ENCODE data around the gene ZNF691.

Gene ZNF691

DNA sequence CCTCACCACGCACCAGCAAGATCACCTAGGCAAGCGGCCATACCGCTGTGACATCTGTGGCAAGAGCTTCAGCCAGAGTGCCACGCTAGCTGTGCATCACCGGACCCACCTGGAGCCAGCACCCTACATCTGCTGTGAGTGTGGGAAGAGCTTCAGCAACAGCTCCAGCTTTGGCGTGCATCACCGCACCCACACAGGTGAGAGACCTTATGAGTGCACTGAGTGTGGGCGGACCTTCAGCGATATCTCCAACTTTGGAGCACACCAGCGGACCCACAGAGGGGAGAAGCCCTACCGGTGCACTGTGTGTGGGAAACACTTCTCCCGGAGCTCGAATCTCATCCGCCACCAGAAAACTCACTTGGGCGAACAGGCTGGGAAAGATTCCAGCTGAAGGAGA, 5.0 kb downstream of the ZNF691 start:
- no peaks in the 10 kb centered on the region for H3K9me3 ChIP-seq (ENCODE audit: insufficient read depth, low read depth, low read length)
- no peaks in the 10 kb centered on the region for H3K9me2 ChIP-seq (replicated peaks; ENCODE audit: low read depth, low read length)
- H3K4me1 ChIP-seq (ENCODE audit: insufficient read depth, low read length, poor library complexity, severe bottlenecking), result peaks cover 22% of the 10 kb centered on the region
- TF ChIP-seq, protein P1, sequence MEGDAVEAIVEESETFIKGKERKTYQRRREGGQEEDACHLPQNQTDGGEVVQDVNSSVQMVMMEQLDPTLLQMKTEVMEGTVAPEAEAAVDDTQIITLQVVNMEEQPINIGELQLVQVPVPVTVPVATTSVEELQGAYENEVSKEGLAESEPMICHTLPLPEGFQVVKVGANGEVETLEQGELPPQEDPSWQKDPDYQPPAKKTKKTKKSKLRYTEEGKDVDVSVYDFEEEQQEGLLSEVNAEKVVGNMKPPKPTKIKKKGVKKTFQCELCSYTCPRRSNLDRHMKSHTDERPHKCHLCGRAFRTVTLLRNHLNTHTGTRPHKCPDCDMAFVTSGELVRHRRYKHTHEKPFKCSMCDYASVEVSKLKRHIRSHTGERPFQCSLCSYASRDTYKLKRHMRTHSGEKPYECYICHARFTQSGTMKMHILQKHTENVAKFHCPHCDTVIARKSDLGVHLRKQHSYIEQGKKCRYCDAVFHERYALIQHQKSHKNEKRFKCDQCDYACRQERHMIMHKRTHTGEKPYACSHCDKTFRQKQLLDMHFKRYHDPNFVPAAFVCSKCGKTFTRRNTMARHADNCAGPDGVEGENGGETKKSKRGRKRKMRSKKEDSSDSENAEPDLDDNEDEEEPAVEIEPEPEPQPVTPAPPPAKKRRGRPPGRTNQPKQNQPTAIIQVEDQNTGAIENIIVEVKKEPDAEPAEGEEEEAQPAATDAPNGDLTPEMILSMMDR (conservative IDR thresholded peaks at IDR 0.05; ENCODE audit: low read length), result no peak
- no peak for TF ChIP-seq EZH2phosphoT487 (IDR thresholded peaks at IDR 0.05; ENCODE audit: borderline replicate concordance)
- H3K9ac ChIP-seq (ENCODE audit: low read depth, low read length, poor library complexity, severe bottlenecking), result no peak overlapping the region
- no peak overlapping the region for H2AFZ ChIP-seq (ENCODE audit: low read length)
- H4K20me1 ChIP-seq (ENCODE audit: insufficient read depth, low read length, poor library complexity, severe bottlenecking), result peaks cover 18% of the 10 kb centered on the region
- peaks cover 28% of the 10 kb centered on the region for H3K79me2 ChIP-seq (ENCODE audit: insufficient read depth, low read length)
- H3K27me3 ChIP-seq (ENCODE audit: insufficient read depth, low read length, poor library complexity, severe bottlenecking), result no peaks in the 10 kb centered on the region
- no peak overlapping the region for H3K4me3 ChIP-seq (ENCODE audit: low read length, poor library complexity, severe bottlenecking)
- no peaks in the 10 kb centered on the region; the same call in 1 of the 2 replicates for H3K36me3 ChIP-seq (ENCODE audit: insufficient read depth, low read length)
- no peaks in the 10 kb centered on the region for H3F3A ChIP-seq (ENCODE audit: low read depth)
- no peak overlapping the region for H3K4me2 ChIP-seq (ENCODE audit: low read depth, low read length, poor library complexity, severe bottlenecking)

DNA sequence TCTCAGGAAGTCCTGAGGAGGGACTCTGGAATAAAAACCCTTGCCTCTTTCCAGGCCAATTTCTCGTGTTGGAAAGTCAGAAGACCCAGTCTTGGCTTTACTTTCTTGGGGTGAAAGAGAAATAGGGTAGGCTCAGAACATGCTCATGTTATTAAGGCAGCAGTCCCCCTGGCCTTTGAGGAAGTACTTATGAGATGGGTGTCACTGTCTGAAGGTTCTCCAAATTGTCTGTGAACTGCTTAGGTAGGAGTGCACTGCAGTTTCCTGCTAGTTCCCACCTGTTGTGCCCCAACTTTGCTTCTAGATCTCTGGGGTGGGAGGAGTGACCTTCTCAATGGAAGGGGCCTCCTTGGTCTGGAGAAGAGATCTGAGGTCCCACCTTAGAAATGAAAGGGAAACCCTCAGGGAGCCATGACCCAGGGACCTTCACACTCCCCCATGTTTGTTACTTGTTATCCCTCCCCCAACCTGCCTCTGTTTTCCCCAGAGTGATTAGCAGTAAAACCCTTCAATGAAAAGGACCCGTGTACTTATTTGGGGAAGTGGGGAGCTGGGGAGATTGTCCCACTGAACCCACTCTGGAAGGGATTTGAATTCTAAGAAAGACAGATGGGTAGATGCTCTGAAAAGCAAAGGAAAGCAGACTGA, 5.7 kb downstream of the ZNF691 start:
- Histone ChIP-seq H3K4me1 (ENCODE audit: insufficient read depth, low read length, poor library complexity, severe bottlenecking) (peaks cover 19% of the 10 kb centered on the region), H3K9me3 (ENCODE audit: insufficient read depth, low read depth, low read length) (no peaks in the 10 kb centered on the region), H3K4me2 (ENCODE audit: low read depth, low read length, poor library complexity, severe bottlenecking) (no peak overlapping the region), H3K9me2 (replicated peaks; ENCODE audit: low read depth, low read length) (no peaks in the 10 kb centered on the region), H3K4me3 (ENCODE audit: low read length, poor library complexity, severe bottlenecking) (no peak overlapping the region), H2AFZ (ENCODE audit: low read length) (no peak overlapping the region), H4K20me1 (ENCODE audit: insufficient read depth, low read length, poor library complexity, severe bottlenecking) (peaks cover 17% of the 10 kb centered on the region), H3K79me2 (ENCODE audit: insufficient read depth, low read length) (peaks cover 22% of the 10 kb centered on the region), H3K9ac (ENCODE audit: low read depth, low read length, poor library complexity, severe bottlenecking) (no peak overlapping the region), H3K36me3 (ENCODE audit: insufficient read depth, low read length) (no peaks in the 10 kb centered on the region; the same call in 1 of the 2 replicates), H3F3A (ENCODE audit: low read depth) (no peaks in the 10 kb centered on the region), H3K27me3 (ENCODE audit: insufficient read depth, low read length, poor library complexity, severe bottlenecking) (no peaks in the 10 kb centered on the region)
- TF ChIP-seq EZH2phosphoT487 (IDR thresholded peaks at IDR 0.05; ENCODE audit: borderline replicate concordance), result no peak
- TF ChIP-seq, protein P1 (conservative IDR thresholded peaks at IDR 0.05; ENCODE audit: low read length), result no peak

DNA sequence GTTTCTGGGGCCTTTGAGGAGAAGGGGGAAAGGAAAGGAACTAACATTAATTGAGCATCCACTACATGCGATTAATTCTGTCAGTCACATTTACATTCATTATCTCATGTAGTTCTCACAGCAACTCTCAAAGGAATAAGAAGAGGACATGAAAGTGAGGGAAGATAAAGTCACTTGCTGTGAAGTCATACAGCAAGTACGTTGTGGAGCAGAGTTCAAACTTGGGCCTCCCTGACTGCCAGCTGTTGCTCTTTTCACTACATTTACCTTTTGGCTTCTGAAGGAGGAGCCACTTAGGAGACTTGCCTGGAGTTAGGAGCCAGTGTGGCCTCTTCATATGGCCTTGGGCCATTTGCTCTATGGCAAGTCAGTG, 6.2 kb downstream of the ZNF691 start:
- Histone ChIP-seq H3K4me3 (ENCODE audit: low read length, poor library complexity, severe bottlenecking) (no peak overlapping the region), H3K79me2 (ENCODE audit: insufficient read depth, low read length) (peaks cover 17% of the 10 kb centered on the region), H3K9me2 (replicated peaks; ENCODE audit: low read depth, low read length) (no peaks in the 10 kb centered on the region), H3K27me3 (ENCODE audit: insufficient read depth, low read length, poor library complexity, severe bottlenecking) (no peaks in the 10 kb centered on the region), H3K9me3 (ENCODE audit: insufficient read depth, low read depth, low read length) (no peaks in the 10 kb centered on the region), H4K20me1 (ENCODE audit: insufficient read depth, low read length, poor library complexity, severe bottlenecking) (peaks cover 12% of the 10 kb centered on the region), H3K4me2 (ENCODE audit: low read depth, low read length, poor library complexity, severe bottlenecking) (no peak overlapping the region), H3K4me1 (ENCODE audit: insufficient read depth, low read length, poor library complexity, severe bottlenecking) (peaks cover 14% of the 10 kb centered on the region), H3K9ac (ENCODE audit: low read depth, low read length, poor library complexity, severe bottlenecking) (no peak overlapping the region), H2AFZ (ENCODE audit: low read length) (no peak overlapping the region), H3K36me3 (ENCODE audit: insufficient read depth, low read length) (no peaks in the 10 kb centered on the region; the same call in 1 of the 2 replicates), H3F3A (ENCODE audit: low read depth) (no peaks in the 10 kb centered on the region)
- TF ChIP-seq EZH2phosphoT487 (IDR thresholded peaks at IDR 0.05; ENCODE audit: borderline replicate concordance), result no peak
- TF ChIP-seq, protein P1 (conservative IDR thresholded peaks at IDR 0.05; ENCODE audit: low read length), result no peak
